GM18870 (cell line): ENCODE results near the gene GNS.

Experiments
- ATAC-seq: cut with Tn5 transposase; IDR thresholded peaks from one replicate; pipeline ENCODE4 v1.9.1; 2021; ENCODE audit warnings: moderate library complexity; ENCODE audit not compliant: unreplicated experiment

GNS gene

DNA sequence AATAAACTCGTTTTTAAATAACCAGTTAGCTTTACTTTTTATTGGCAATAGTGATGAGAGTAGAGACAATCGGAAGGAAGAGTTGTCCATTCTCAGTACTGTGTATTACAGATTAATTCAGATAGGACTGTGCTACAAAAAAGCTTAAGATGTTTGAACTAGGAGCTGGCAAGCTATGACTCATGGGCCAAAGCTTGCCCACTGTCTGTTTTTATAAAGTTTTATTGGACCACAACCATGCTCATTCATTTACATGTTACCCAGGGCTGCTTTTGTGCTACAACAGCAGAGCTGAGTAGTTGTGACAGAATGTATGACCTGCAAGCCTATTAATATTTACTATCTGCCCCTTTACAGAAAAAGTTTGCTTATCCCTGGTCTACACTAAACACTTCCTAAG, 19.4 kb downstream of the GNS start:
- no peak for ATAC-seq

DNA sequence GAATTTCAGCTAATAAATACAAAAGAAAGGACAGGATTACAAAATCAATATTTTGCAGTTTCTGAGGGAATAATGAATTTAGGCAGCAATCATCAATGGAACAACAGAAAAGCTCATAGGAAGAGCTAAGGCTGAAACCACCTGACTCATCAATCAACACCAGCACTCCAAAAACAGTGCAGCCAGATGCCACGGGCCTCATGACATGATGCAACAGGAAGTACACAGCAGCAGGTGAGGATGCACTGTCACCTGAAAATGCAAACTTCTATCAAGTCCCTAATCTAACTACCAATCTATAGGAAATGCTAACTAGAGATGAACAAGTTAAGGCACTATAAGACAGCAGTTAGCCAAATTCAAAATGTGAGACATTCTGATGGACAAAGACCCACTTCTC, 21.7 kb downstream of the GNS start:
- ATAC-seq = no peak

DNA sequence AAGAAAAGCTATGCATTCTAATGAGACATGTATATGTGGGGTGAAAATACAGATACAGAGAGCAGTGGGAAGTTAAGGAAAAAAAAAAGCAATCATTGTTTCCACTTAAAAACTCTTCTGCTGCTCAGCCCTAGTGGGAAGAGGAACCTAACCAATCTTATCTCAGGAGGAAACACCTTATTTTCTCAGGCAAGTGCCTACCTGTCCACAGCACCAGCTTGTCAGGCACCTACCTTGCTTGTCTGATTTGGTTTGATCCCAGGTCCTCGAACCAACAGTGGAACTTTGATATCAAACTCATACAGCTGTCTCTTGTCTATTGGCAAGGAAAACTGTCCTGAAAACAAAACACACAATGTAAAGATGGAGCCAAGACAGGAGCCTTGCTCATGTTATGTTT, 22.4 kb downstream of the GNS start:
- ATAC-seq = no peak

DNA sequence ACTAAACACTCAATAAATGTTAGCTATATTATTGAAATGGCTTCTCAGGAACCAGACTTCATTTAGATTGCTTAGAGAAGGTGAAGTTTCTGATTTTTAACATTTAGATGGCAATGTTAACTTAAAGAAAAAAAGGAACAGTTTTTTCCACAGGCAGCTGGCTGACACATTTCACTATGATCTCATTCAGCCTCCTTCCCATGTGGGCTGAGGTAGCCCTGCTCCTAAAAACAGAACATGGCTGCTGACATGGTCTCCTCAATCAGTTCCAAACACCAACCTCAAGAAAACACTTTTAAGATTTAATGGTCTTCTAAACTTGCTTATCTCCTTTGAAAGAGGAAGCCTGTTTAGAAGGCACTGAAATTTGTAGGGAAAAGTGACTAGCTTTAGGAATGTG, 23.8 kb downstream of the GNS start:
- ATAC-seq = no peak

DNA sequence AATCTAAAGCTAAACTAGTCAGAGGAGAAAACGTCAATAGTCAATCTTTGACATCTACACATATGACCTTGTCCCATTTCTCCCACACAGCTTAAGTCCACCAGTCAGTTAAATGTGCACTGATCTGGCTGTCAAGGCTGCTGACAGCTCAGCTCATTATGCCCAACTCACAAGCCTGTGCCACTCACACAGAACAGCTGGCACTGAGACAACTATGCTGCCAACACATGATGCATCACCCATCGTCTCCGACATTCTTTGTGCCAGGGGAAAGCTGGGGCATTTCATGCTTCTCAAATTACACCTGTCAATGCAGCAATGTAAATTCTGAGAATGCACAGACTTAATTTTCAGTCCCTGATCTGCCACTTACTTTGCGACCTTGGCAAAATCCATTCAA, 25.3 kb downstream of the GNS start:
- no peak for ATAC-seq

DNA sequence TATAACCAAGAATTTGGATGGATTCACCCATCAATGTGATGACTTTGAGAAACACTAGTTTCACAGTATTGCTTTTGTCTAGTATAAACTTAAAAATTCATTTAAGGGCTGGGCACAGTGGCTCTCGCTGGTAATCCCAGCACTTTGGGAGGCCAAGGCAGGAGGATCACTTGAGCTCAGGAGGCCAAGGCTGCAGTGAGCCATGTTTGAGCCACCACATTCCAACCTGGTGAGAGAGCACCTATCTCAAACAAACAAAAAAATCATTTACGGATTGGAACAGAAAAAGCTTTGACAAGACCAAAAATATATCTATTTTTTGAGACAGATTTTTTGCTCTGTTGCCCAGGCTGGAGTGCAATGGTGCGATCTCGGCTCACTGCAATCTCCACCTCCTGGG, 27.5 kb downstream of the GNS start:
- no peak for ATAC-seq

DNA sequence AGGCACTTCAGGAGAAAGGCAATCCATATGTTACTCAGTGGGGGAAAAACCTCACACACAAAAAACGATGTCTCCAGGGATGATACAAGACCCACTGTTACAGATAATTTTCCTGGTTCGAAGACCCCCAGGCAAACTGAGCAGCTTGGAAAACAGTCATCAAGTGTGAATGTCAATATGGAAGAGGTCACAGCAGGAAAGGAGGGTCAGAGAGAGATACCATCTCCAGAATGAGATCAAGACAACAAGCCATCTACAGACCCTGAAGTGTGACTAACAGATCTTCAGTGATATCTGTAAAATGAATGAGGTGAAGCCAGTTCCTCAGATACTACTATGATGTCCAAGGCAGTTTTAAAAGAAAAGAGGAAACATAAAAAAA, 28.6 kb downstream of the GNS start:
- no peak for ATAC-seq

DNA sequence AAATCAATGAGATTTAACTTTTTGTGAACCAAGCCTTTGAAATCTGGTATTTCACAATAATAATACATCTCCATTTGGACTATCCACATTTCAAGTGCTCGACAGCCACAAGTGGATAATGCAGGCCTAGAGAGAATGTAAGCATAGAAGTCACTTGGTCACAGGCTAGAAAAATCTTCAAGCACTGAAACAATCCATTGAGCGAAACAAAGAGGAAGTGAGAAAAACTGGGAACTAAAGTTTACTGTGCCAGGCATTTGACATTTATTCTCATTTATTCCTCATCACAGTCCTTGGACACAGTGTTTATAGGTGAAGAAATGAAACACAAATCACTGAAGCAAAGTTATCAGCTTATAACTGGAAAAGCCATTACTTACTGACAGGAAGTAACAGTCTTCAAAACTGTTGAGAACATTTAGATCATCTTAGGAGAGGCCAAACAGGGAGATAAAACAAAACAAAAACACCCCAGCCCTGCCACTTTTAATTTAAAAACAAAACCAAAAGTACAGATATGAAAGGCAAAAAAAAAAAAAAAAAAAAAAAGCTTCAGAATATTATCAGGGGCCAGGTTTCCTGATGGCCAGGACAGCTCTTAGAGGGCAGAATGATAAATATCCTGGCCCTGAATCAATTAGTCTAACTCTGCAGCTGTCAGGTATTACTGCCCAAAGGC, 29.2 kb downstream of the GNS start:
- no peak for ATAC-seq

DNA sequence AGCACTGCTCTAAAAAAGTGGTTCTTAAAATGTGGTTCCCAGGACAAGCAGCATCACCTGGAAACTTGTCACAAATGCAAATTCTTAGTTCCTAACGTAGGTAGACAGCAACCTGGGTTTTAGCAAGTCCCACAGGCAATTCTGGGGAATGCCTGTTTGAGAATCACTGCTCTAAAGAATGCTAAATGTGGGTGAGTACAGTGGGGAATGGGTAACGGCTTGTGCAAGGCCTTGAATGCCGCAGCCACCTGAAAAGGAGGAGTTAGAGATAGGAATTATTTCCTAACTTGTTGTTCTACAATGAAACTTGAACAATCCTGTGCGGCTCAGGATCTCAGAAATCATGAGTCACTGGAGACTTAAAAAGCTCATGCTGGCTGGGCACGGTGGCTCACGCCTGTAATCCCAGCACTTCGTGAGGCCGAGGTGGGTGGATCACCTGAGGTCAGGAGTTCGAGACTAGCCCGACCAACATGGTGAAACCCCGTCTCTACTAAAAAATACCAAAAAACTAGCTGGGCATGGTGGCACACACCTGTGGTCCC, 34.9 kb downstream of the GNS start:
- no peak for ATAC-seq

DNA sequence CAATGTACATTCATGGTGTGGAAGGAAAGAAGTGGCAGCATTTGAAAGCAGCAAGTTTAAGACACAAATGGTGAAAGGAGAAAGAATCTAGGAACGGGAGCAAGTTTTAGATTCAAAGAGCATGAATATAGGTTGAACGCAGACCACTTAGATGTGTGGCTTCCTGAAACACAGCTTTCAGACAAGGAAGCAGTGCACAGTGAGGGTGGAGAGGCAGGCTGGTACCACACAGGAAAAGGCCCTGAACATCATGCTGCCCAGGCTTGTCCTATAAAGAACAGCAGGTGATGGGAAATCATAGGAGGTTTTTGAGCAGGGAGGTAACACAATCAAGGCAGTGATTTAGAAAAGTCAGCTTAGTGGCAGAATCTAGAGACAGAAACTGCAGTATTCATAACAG, 35.6 kb downstream of the GNS start:
- ATAC-seq = no peak

DNA sequence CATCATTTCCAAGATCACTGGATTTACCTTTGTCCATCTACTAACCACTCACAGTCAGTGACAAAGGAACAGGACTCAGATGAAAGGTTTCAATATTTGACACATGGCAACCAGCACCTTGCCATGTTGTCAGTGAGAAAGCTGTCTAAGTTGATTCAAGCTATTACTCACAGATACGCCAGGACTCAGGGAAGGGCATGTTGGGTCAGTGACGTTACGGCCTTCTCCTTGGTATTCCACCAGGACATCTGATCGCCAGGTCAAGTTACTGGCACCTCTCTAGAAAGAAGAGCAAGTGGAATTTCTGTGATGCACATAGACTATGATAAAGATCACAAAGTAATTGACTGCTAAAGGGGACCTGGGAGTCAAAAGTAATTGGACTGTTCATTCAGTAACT, 36.4 kb downstream of the GNS start:
- ATAC-seq = no peak

DNA sequence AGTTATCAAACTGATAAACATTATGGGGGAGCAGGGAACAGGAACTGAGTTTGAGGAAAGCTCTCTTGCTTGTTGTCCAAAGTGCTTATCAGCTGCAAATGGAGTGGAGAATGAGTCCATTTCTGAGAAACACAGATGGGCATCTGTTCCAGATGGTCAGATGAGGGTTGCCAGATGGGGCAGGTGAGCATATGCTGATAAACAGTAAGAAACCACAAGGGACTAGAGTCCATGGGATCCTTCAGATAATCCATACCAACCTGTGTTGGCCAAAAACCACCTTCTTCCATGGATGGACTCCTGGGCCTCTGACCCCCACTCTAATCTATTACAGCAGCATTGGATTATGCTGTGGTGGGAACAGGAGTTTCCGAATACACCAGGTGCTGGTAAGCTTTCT, 38.3 kb downstream of the GNS start:
- ATAC-seq = no peak

DNA sequence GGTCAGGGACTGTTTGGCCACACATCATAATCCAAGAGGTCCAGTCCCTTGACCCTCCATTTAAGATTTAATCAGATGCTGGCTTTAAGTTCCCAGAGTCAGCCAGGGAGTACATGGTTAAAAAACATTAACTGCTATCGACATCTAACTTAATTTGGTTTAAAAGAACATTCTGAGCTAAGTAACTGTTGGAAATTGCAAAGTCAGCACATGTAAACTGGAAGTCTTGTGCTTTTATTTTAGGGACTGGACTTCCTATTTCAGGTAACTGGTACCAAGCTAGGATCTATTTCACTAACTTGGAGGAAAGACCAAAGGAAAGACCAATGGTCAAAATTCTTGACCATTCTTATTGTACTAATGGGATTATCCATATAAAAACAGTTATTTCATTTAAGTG, 40.6 kb downstream of the GNS start:
- ATAC-seq = no peak

DNA sequence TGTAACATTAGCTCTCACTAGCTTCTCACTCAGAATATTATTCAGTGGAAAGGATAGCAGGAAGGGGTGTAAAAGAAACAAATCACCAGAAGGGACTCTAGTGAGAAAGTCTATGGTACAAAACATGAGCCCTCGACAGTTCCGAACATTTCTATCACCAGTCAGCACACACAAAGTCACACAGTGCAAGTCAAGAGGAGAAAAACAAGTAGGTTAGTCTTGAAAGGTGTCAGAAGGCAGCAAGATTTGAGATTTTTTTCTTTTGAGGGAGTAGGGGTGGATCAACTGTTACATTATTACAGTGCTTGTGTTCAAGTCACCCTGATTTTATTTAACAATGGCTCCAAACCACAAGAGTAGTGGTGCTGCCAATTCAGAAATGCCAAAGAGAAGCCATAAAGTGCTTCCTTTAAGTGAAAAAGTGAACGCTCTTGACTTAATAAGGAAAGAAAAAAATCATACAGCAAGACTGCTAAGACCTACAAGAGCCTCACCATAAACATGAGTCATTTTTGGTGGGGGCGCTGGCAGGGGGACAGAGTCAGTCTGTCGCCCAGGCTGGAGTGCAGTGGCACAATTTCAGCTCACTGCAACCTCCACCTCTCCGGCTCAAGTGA, 42.3 kb downstream of the GNS start:
- no peak for ATAC-seq

DNA sequence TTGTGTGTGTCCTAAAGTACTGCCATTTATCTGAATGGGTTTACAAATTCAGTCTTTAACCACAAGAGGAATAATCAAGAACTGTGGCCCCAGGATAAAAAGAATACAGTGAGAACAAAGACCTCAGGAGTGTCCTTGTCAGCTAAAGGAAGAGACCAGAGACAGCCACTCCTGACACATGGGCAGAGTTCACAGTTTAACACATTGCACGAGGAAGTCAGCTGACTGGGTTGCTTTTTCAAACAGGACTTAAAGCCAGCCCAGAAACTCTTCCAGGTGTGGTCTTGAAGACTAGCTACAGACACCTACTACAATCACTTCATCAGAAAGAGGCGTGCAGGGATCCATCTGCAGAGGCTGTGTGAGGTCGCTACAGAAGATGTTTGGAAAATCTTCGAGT, 42.8 kb downstream of the GNS start:
- ATAC-seq = no peak

DNA sequence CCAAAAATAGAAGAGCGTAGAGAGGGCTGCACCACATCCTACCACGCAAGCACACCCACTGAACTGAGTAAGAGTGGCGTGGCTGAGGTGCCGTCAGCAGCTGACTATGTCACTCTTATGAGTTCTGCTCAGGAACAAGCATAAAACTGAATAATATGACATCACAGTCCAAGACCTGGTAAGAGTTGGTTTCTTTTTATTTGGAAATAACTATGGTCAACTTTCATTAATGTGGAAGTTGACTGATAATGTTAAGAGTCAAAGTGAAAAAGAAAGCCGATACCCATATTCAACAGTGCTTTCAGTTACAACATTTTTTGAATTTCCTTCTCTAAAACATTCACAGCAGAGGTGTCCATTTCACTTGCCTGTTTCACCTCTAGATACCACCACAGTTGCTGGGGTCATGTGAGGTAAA, 44.6 kb downstream of the GNS start:
- ATAC-seq = peak; percentile 52

DNA sequence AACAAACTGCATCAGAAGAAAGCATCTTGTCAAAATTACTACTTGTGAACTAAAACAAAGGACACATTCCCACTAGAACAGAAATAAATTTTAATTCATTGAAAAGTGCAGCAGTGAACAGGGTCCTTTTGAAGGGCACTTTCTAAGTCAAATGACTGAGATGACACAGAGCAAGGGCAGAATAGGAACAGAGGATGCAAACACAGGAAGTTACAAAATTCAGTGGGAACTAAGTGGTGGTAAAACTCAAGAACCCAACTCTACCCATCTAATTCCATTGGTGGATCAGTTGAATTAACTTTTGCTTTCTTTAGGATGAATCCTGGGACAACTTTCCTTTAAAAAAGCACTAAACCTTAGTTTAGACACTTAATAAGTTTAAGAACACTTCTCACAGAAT, 45.8 kb downstream of the GNS start:
- no peak for ATAC-seq

DNA sequence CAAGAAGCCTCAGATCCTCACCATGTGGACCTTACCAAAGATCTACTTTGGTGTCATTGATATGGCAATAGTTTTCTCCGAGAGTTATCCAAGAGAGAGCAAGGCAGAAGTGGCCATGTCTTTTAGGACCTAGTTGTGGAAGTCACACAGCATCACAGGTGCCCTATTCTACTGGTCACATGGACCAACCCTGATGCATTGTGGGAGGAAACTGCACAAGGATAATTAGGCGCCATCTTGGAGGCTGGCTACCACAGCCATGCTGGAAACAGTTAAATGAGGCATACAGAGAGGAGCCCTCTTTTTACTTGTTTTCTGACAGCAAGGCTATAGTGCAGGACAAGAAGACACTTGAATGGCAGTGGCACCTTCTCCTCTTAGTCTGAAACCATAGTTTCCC, 49.8 kb downstream of the GNS start:
- ATAC-seq = no peak

DNA sequence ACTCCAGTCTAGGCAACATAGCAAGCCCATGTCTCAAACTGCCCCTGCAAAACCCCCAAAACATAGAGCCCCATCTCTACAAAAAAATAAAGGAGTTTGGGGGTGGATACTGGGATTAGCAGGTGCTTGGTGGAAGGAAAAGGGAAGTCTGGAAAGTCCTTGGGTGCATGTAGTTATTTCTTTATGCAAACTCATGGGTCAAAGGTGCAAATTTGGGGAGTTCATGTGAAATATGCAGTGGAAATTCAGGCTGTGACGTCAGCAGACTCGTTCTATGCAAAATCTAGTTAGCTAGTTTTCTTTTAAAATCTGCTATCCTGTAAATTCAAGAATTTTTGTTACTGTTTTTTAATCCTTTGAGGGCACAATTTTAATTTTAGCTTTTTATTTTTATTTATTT, 51.3 kb downstream of the GNS start:
- no peak for ATAC-seq

DNA sequence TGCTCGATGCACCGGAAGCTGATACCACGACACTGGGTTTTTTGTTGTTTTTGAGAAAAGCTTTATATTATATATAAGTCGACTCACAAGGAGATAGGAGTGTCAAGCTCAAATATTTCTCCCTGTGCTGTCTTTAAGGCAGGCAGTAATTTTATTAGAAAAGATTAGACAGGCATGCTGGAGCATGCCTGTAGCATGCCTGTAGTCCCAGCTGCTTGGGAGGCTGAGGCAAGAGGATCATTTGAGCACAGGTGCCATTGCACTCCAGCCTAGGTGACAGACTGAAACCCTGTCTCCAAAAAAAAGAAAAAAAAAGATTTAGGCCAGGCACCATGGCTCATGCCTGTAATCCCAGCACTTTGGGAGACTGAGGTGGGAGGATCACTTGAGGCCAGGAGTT, 51.8 kb downstream of the GNS start:
- no peak for ATAC-seq

DNA sequence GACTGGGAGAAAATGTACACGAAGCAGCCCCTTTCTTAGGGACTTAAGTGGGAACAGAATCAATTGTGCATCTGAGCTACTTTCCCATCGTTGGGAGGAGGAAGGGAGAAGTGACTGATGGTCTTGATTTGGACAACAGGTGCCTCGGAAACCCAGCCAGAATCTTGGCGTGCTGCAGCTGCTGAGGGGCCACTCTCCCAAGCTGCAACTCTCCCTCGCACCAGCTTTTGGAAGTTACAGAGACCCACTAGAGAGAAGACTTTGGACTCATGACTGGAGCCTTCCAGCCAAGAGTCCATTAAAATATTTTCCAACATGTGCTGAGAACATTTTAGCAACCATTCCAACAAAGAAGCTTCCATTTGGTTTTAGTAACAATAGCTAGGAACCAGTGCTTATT, 52.3 kb downstream of the GNS start:
- no peak for ATAC-seq

DNA sequence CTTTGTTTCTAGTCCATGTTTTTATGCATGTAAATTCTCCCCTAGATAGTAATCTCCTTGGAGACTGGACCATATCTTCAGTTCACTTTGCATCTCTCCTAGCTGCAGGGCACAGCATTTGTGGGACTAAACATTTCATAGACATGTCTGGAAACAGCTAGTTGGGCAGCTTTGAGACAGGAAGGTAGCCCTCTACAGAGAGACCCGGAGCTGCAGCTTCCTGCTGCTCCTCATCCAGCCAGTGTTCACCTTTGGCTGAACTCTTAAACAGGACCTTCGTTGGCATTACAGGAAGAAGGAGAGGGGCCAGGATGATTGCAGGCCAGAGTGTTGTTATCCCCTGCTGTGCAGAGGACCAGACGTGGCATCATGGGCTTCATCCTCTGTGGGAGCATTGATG, 52.9 kb downstream of the GNS start:
- no peak for ATAC-seq

DNA sequence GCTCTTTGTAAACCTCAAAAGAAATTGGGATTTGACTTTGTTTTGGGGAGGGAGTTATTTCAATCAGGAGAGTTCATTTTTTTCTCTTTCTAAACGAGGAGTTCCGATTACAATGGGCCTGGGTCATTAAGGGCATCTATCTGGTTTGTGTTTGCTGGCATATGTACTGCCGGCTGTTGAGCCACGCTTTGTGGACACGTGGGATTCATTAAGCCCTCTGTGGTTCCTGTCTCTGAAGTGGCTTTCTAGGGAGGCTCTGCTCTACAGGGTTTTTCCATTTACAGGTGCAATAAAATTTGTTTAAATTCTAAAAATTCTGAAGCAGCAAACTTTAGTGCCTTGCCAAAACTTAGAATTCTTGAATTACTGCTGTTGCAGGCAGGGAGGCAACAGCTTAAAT, 57.9 kb downstream of the GNS start:
- ATAC-seq = no peak
